C4-2B (cell line): ENCODE results near the gene MIAT.

Experiments used
- H3K27ac ChIP-seq: fragments of 450-650 bp; 2 replicates; pipeline ENCODE4 v1.5.1; 2017
- CTCF ChIP-seq: fragments of 450-650 bp; conservative IDR thresholded peaks from 2 replicates; pipeline ENCODE4 v1.5.1; 2017; ENCODE audit warnings: mild to moderate bottlenecking
- ZFX ChIP-seq: fragments of 450-650 bp; IDR thresholded peaks from 2 replicates; pipeline ENCODE4 v1.6.1; 2017

MIAT gene

GRCh38 chr22:26660961-26661578 lies 3.7 kb downstream of the MIAT start:
- H3K27ac ChIP-seq: no peak overlapping the region
- TF ChIP-seq ZFX: no peak
- TF ChIP-seq CTCF: no peak

- H3K27ac ChIP-seq: no peak overlapping the region
- TF ChIP-seq CTCF: no peak
- no peak for TF ChIP-seq ZFX
These were observed 4.8 kb downstream of the MIAT start for GRCh38 chr22:26662160-26662559.

- no peak overlapping the region for H3K27ac ChIP-seq
These were observed 6.1 kb downstream of the MIAT start for GRCh38 chr22:26663374-26663923.

GRCh38 chr22:26665813-26666231 lies 8.4 kb downstream of the MIAT start:
- peak; percentile 30 for TF ChIP-seq CTCF
- TF ChIP-seq ZFX: no peak
- no peak overlapping the region for H3K27ac ChIP-seq

More at GRCh38 chr22:26663374-26663923, 6.1 kb downstream of the MIAT start:
- no peak for TF ChIP-seq ZFX
- TF ChIP-seq CTCF: no peak

GRCh38 chr22:26667140-26667539 lies 9.8 kb downstream of the MIAT start:
- TF ChIP-seq CTCF: no peak
- no peak for TF ChIP-seq ZFX
- H3K27ac ChIP-seq: no peak overlapping the region

- H3K27ac ChIP-seq: no peak overlapping the region
These were observed 11.7 kb downstream of the MIAT start for GRCh38 chr22:26669060-26669481.

More at GRCh38 chr22:26669060-26669481, 11.7 kb downstream of the MIAT start:
- TF ChIP-seq ZFX (no peak), CTCF (peak; percentile 47)
